ENCODE measurements around the gene KAT2B.

The KAT2B gene

GRCh38 chr3:20197775-20198174, 157.5 kb downstream of the KAT2B start:
- in situ Hi-C loops (cut with HindIII; ENCODE audit: low sequenced_read_pairs), result loop anchor here (25.0 kb wide), 1 partner anchor 310 kb away; no protein-coding TSS in a partner anchor

- in situ Hi-C loops (cut with HindIII; ENCODE audit: low sequenced_read_pairs), result no loop called here
Measured at GRCh38 chr3:20201143-20201542, 160.9 kb downstream of the KAT2B start.

All from DLD1 (cell line).